HCT116 (cell line): Measurements from ENCODE around the gene ACOXL.

Experiments used
- EGR1 ChIP-seq: IDR thresholded peaks from 2 replicates; pipeline ENCODE4 v1.6.1; 2012; ENCODE audit warnings: low read depth
- EZH2 ChIP-seq: fragments of 200-600 bp; sonication (generic); IDR thresholded peaks from 2 replicates; pipeline ENCODE4 v1.6.1; 2017; ENCODE audit warnings: antibody characterized with exemption, mixed run types
- EZH2phosphoT487 ChIP-seq: fragments of 200-600 bp; IDR thresholded peaks from 2 replicates; pipeline ENCODE4 v1.6.1; 2018; ENCODE audit warnings: antibody characterized with exemption, borderline replicate concordance
- MAX ChIP-seq: IDR thresholded peaks from 2 replicates; pipeline ENCODE4 v1.6.1; 2012
- POLR2A ChIP-seq: IDR thresholded peaks from 2 replicates; pipeline ENCODE4 v1.7.0; 2011; ENCODE audit warnings: borderline replicate concordance; ENCODE audit not compliant: insufficient read depth, insufficient read length; ENCODE audit errors: extremely low read depth
- POLR2AphosphoS5 ChIP-seq: IDR thresholded peaks from 2 replicates; pipeline ENCODE4 v1.6.1; 2011; ENCODE audit warnings: mild to moderate bottlenecking, low read depth, low read length, moderate library complexity
- RAD21 ChIP-seq: IDR thresholded peaks from 2 replicates; pipeline ENCODE4 v1.6.1; 2012; ENCODE audit warnings: low read depth, mild to moderate bottlenecking
- TCF7L2 ChIP-seq: IDR thresholded peaks from 2 replicates; pipeline ENCODE4 v1.7.0; 2011; ENCODE audit warnings: borderline replicate concordance, inconsistent platforms; ENCODE audit not compliant: insufficient read depth, insufficient read length; ENCODE audit errors: extremely low read depth
- TF ChIP-seq, protein P1 (sequence below), 3 experiments: fragments of 200-600 bp in 1 of 3; sonication (generic) in 1 of 3; IDR thresholded peaks in 2 of 3; conservative IDR thresholded peaks in 1 of 3; 2 replicates each; pipeline ENCODE4 v1.5.1; 2012 to 2017; ENCODE audit warnings: low read depth in 2 of 3, low read length in 2 of 3, antibody characterized with exemption in 1 of 3, borderline replicate concordance in 1 of 3, control low read depth in 1 of 3, mild to moderate bottlenecking in 1 of 3, mixed read lengths in 1 of 3, mixed run types in 1 of 3, moderate library complexity in 1 of 3; ENCODE audit not compliant: insufficient read depth in 1 of 3
- TF ChIP-seq, protein P2 (sequence below): IDR thresholded peaks from 2 replicates; pipeline ENCODE4 v1.6.1; 2012
- TF ChIP-seq, protein P3 (sequence below): IDR thresholded peaks from 2 replicates; pipeline ENCODE4 v1.6.1; 2011; ENCODE audit warnings: mild to moderate bottlenecking, low read length, moderate library complexity; ENCODE audit not compliant: insufficient replicate concordance; ENCODE audit errors: extremely low read depth

GRCh38 chr2:110780461-110780860 lies 48.1 kb downstream of the ACOXL start:
- TF ChIP-seq EZH2 (no peak), POLR2A (no peak), EZH2phosphoT487 (no peak), RAD21 (no peak), TCF7L2 (no peak), POLR2AphosphoS5 (no peak), MAX (no peak), EGR1 (no peak)
- TF ChIP-seq, protein P1, sequence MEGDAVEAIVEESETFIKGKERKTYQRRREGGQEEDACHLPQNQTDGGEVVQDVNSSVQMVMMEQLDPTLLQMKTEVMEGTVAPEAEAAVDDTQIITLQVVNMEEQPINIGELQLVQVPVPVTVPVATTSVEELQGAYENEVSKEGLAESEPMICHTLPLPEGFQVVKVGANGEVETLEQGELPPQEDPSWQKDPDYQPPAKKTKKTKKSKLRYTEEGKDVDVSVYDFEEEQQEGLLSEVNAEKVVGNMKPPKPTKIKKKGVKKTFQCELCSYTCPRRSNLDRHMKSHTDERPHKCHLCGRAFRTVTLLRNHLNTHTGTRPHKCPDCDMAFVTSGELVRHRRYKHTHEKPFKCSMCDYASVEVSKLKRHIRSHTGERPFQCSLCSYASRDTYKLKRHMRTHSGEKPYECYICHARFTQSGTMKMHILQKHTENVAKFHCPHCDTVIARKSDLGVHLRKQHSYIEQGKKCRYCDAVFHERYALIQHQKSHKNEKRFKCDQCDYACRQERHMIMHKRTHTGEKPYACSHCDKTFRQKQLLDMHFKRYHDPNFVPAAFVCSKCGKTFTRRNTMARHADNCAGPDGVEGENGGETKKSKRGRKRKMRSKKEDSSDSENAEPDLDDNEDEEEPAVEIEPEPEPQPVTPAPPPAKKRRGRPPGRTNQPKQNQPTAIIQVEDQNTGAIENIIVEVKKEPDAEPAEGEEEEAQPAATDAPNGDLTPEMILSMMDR (IDR thresholded peaks at IDR 0.05 in 2 of 3, conservative IDR thresholded peaks at IDR 0.05 in 1 of 3; ENCODE audit: borderline replicate concordance in 1 of 3, insufficient read depth in 1 of 3, low read depth in 2 of 3, low read length in 2 of 3): no peak
- TF ChIP-seq, protein P2, sequence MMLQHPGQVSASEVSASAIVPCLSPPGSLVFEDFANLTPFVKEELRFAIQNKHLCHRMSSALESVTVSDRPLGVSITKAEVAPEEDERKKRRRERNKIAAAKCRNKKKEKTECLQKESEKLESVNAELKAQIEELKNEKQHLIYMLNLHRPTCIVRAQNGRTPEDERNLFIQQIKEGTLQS: no peak
- TF ChIP-seq, protein P3, sequence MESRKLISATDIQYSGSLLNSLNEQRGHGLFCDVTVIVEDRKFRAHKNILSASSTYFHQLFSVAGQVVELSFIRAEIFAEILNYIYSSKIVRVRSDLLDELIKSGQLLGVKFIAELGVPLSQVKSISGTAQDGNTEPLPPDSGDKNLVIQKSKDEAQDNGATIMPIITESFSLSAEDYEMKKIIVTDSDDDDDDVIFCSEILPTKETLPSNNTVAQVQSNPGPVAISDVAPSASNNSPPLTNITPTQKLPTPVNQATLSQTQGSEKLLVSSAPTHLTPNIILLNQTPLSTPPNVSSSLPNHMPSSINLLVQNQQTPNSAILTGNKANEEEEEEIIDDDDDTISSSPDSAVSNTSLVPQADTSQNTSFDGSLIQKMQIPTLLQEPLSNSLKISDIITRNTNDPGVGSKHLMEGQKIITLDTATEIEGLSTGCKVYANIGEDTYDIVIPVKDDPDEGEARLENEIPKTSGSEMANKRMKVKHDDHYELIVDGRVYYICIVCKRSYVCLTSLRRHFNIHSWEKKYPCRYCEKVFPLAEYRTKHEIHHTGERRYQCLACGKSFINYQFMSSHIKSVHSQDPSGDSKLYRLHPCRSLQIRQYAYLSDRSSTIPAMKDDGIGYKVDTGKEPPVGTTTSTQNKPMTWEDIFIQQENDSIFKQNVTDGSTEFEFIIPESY: no peak
